Upper lobe of right lung (tissue), 1 donor: ENCODE measurements around the gene DDAH1. TPM values are rescaled to one million over a fixed set of nuclear protein-coding genes. Genes with fewer than 3 reads are reported as not detected.

Experiments used
- ATAC-seq: fragments of 200-7000 bp; cut with Tn5 transposase; one replicate; pipeline ENCODE4 v1.9.1; 2020; ENCODE audit warnings: mild to moderate bottlenecking, moderate library complexity
- DNase-seq: peaks from one replicate; pipeline ENCODE4 v3.0.0-alpha.2; 2020
- H3K27ac ChIP-seq: fragments of 200-600 bp; one replicate; pipeline ENCODE4 v1.8.0; 2022
- H3K27me3 ChIP-seq: fragments of 200-600 bp; one replicate; pipeline ENCODE4 v1.8.0; 2022; ENCODE audit warnings: mild to moderate bottlenecking
- H3K36me3 ChIP-seq: fragments of 200-600 bp; one replicate; pipeline ENCODE4 v1.8.0; 2022
- H3K4me1 ChIP-seq: fragments of 200-600 bp; one replicate; pipeline ENCODE4 v1.8.0; 2022
- H3K4me3 ChIP-seq: fragments of 200-600 bp; one replicate; pipeline ENCODE4 v1.8.0; 2022; ENCODE audit warnings: mild to moderate bottlenecking
- H3K9me3 ChIP-seq: fragments of 200-600 bp; one replicate; pipeline ENCODE4 v1.8.0; 2022
- CTCF ChIP-seq: fragments of 200-600 bp; IDR thresholded peaks from one replicate; pipeline ENCODE4 v1.8.0; 2022; ENCODE audit warnings: antibody characterized with exemption
- intact Hi-C: fragments of 100-400 bp; cut with DNase I; formaldehyde crosslinking; loops from one replicate; pipeline ENCODE4 v1.11.0; 2022
- total RNA-seq: library from RNA; stranded (reverse); fragmentation: NEBNext Ultra II Directional; extraction: Animal tissue kit (Norgen Biotek cat#: 25700); gene quantifications from one replicate; pipeline ENCODE4 v1.2.1, GENCODE V29; 2021
- donor health status: DM: no; HTN: yes; CAD: no; lungs with severe emphysema.

Gene DDAH1
- total RNA-seq, 1 donor from 2014 or later = 51.3 TPM

DNA sequence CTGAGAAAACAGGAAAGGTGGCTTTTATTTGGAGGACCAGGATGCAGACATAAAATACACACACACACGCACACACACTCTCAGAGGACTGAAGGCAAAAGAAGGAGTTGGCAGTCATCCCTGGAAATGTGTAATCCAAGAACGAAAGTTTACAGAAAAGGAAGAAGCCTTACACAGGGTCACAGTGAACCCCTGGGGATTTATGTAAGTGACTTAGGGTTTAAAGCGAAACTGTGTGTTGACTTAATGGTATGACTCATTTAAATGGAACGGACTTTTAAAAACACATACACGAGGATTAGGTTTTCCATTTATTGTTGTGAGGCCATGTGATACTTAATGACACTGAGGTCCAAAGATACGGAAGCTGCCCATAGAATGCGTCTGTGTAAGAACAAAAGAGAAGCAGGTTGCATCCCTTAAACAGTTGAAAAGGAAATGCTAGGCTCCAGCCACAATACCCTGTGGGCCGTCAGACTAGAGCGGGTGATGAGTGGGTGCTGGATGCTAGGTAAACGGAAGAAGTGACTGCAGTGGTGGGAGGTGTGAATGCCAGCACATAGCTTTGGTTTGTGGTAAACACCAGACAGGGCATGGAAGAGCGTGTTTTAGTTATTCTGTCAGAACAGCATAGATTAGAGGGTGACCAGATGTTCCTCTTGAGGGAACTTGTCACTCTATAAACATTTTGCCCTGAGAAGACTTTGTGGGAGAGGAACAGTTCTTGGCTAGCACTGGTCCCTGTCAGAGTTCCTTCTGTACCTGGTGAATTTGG is 166.9 kb downstream of the DDAH1 start:
- intact Hi-C loops = no loop called here
- H3K27me3 ChIP-seq = no peaks in the 10 kb centered on the region
- H3K4me3 ChIP-seq = peak overlapping the region; percentile 15
- no peaks in the 10 kb centered on the region for H3K36me3 ChIP-seq
- H3K9me3 ChIP-seq = no peaks in the 10 kb centered on the region
- peak overlapping the region; percentile 38 for H3K27ac ChIP-seq
- H3K4me1 ChIP-seq = peaks cover 27% of the 10 kb centered on the region
- TF ChIP-seq CTCF = no peak
- peak; percentile 84 for ATAC-seq
- no peak for DNase-seq

GRCh38 chr1:85297538-85297854 is 167.5 kb downstream of the DDAH1 start:
- intact Hi-C loops = no loop called here
- no peak for TF ChIP-seq CTCF
- DNase-seq (no peak), ATAC-seq (no peak)
- Histone ChIP-seq H3K36me3 (no peaks in the 10 kb centered on the region), H3K27ac (peak overlapping the region; percentile 38), H3K9me3 (no peaks in the 10 kb centered on the region), H3K27me3 (no peaks in the 10 kb centered on the region), H3K4me3 (no peak overlapping the region), H3K4me1 (peaks cover 27% of the 10 kb centered on the region)

DNA sequence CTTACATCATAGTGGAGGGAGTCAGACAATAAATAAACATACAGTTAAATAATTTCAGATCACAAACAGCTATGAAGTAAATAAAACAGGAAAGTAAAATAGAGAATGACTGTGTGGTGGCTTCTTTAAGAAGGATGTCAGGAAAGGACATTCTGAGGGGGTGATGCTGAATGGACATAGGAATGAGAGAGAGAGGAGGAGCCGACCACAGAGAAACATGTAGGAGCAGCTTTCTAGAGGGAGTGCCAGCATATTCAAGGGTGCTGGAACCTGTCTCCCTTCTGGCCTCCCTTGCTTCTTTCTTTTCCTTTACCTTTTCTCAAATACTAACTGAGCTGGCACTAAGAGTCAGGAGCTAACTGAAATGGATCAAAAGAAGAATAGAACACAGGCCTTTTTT is 168.0 kb downstream of the DDAH1 start:
- intact Hi-C loops = no loop called here
- H3K9me3 ChIP-seq = no peaks in the 10 kb centered on the region
- no peak for TF ChIP-seq CTCF
- H3K27me3 ChIP-seq = no peaks in the 10 kb centered on the region
- no peaks in the 10 kb centered on the region for H3K36me3 ChIP-seq
- no peak overlapping the region for H3K4me3 ChIP-seq
- DNase-seq = no peak
- no peak for ATAC-seq
- H3K4me1 ChIP-seq = peaks cover 27% of the 10 kb centered on the region
- H3K27ac ChIP-seq = peak overlapping the region; percentile 38

GRCh38 chr1:85295654-85296053 is 169.3 kb downstream of the DDAH1 start:
- intact Hi-C loops = no loop called here
- Histone ChIP-seq H3K4me1 (peaks cover 27% of the 10 kb centered on the region), H3K27me3 (no peaks in the 10 kb centered on the region), H3K4me3 (no peak overlapping the region), H3K36me3 (no peaks in the 10 kb centered on the region), H3K9me3 (no peaks in the 10 kb centered on the region), H3K27ac (no peak overlapping the region)
- ATAC-seq (no peak), DNase-seq (no peak)
- TF ChIP-seq CTCF = no peak

DNA sequence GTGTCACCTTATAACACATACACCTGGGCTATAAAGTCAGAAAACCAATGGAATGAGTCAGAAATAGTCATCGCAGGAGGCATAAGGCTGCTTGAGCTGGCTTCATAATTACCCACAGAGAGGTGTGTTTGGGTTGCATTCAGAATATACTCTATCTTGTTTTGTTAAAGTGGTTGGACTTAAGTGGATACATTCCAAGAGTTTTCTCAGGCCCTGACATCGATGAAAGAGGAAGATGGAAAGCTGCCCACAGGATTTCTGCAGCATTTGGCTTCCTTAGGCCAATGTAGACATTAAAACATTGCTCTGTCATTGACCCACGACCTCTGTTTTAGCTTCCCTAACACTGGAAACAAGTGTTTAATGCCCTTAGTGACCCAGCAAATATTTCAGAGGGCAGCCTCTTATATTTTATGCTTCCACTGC is 169.9 kb downstream of the DDAH1 start:
- no peak for TF ChIP-seq CTCF
- intact Hi-C loops = no loop called here
- ATAC-seq = no peak

DNA sequence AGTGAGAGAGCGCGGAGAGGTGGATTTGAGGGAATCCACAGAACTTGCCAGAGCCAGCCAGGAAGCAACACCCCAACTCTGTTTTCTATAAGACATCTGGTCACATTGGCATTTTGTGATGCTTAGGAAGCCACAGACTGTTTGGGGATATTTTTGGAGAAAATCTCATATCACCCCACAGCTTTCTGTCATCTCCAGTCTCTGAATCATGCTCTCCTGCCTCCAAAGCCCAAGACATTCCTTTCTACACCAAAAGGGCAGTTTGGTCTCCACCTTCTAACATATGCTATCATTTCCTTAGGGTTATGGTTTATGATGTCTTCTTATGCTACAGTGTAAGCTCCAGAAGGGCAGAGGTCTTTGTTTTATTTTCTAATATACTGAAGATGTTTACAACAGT is 174.1 kb downstream of the DDAH1 start:
- ATAC-seq = no peak
- Histone ChIP-seq H3K4me1 (peaks cover 4% of the 10 kb centered on the region), H3K27ac (no peak overlapping the region), H3K4me3 (no peak overlapping the region), H3K27me3 (no peaks in the 10 kb centered on the region), H3K36me3 (no peaks in the 10 kb centered on the region), H3K9me3 (no peaks in the 10 kb centered on the region)
- TF ChIP-seq CTCF = no peak
- intact Hi-C loops = no loop called here
- no peak for DNase-seq

More for the DNA sequence above, 169.9 kb downstream of the DDAH1 start:
- Histone ChIP-seq H3K9me3 (no peaks in the 10 kb centered on the region), H3K4me3 (no peak overlapping the region), H3K36me3 (no peaks in the 10 kb centered on the region), H3K27ac (no peak overlapping the region), H3K27me3 (no peaks in the 10 kb centered on the region), H3K4me1 (peaks cover 27% of the 10 kb centered on the region)
- no peak for DNase-seq
